Testis (tissue), 3 donors: ENCODE results near the gene MRGPRD. TPM values are rescaled to one million over a fixed set of nuclear protein-coding genes. Genes with fewer than 3 reads are reported as not detected.

Source experiments
- DNase-seq: peaks from one replicate; pipeline ENCODE4 v3.0.0-alpha.2; 2019
- H3K27ac ChIP-seq, 2 donors: fragments of 200-600 bp; sonication (generic); one replicate each; pipeline ENCODE4 v1.5.1; 2019
- H3K27me3 ChIP-seq: fragments of 200-600 bp; sonication (generic); one replicate; pipeline ENCODE4 v1.5.1; 2019
- H3K36me3 ChIP-seq: fragments of 200-600 bp; sonication (generic); one replicate; pipeline ENCODE4 v1.5.1; 2017; ENCODE audit warnings: low read depth; ENCODE audit errors: missing control alignments
- H3K4me1 ChIP-seq: fragments of 200-600 bp; sonication (generic); one replicate; pipeline ENCODE4 v1.5.1; 2019
- H3K4me3 ChIP-seq, 2 donors: fragments of 200-600 bp; sonication (generic); one replicate each; pipeline ENCODE4 v1.5.1; 2017 to 2019
- H3K9me3 ChIP-seq: fragments of 200-600 bp; sonication (generic); one replicate; pipeline ENCODE4 v1.5.1; 2017
- CTCF ChIP-seq, 3 experiments: fragments of 450-650 bp in 2 of 3; fragments of 200-600 bp in 1 of 3; sonication (generic) in 1 of 3; IDR thresholded peaks; one replicate each; pipeline ENCODE4 v1.5.1; 2016 to 2019; ENCODE audit warnings: antibody characterized with exemption in 3 of 3, mild to moderate bottlenecking in 2 of 3, moderate library complexity in 1 of 3
- POLR2A ChIP-seq: fragments of 450-650 bp; IDR thresholded peaks from one replicate; pipeline ENCODE4 v1.6.1; 2017; ENCODE audit warnings: antibody characterized with exemption, mild to moderate bottlenecking, moderate library complexity
- WGBS, 2 donors: methylation state at CpG; one replicate each; pipeline ENCODE4 v1.1.5; 2018; 5-methylcytosine and 5-hydroxymethylcytosine counted together
- intact Hi-C: fragments of 100-400 bp; cut with DNase I; formaldehyde crosslinking; loops from one replicate; pipeline ENCODE4 v1.15.1; 2023; ENCODE audit warnings: low total_unique reads
- polyA plus RNA-seq: library from polyadenylated mRNA; stranded (reverse); fragments of 350-450 nt; fragmentation: Illumina TruSeq; extraction: RNeasy Lipid Tissue Mini Kit (QIAGEN cat#74804); gene quantifications from one replicate; pipeline ENCODE4 v1.2.3, GENCODE V29; 2014; ENCODE audit warnings: low read depth, low replicate concordance; ENCODE audit not compliant: insufficient read depth
- total RNA-seq, 2 donors: library from RNA; depleted of rRNA; stranded (reverse); fragments of >200 nt; gene quantifications; one replicate each; pipeline ENCODE4 v1.2.3, GENCODE V29; 2016

The MRGPRD gene
- total and polyA plus RNA-seq, 3 donors from 2014 or later, result not detected

GRCh38 chr11:68983801-68984200 is 3.0 kb upstream of the MRGPRD start:
- H3K4me1 ChIP-seq, result no peaks in the 10 kb centered on the region
- 78 to 87% methylated on average over 6 of the region's 6 CpGs for WGBS, 2 donors
- H3K9me3 ChIP-seq, result no peaks in the 10 kb centered on the region
- no peaks in the 10 kb centered on the region for H3K36me3 ChIP-seq
- no peak overlapping the region for H3K4me3 ChIP-seq
- no peak overlapping the region for H3K27ac ChIP-seq
- DNase-seq, result no peak
- intact Hi-C loops, result no loop called here
- no peaks in the 10 kb centered on the region for H3K27me3 ChIP-seq
- no peak for TF ChIP-seq POLR2A
- no peak for TF ChIP-seq CTCF (IDR thresholded peaks at IDR 0.05)

GRCh38 chr11:68982134-68982533 is 1.3 kb upstream of the MRGPRD start:
- Histone ChIP-seq H3K27ac (no peak overlapping the region), H3K4me1 (peaks cover 10% of the 10 kb centered on the region), H3K27me3 (no peaks in the 10 kb centered on the region), H3K9me3 (no peaks in the 10 kb centered on the region), H3K4me3 (no peak overlapping the region), H3K36me3 (no peaks in the 10 kb centered on the region)
- no peak for DNase-seq
- intact Hi-C loops, result no loop called here
- no peak for TF ChIP-seq CTCF (IDR thresholded peaks at IDR 0.05)
- no peak for TF ChIP-seq POLR2A
- 90 to 95% methylated on average over 2 of the region's 2 CpGs for WGBS, 2 donors

- Histone ChIP-seq H3K27ac (no peak overlapping the region), H3K27me3 (no peaks in the 10 kb centered on the region), H3K9me3 (no peaks in the 10 kb centered on the region), H3K4me3 (no peak overlapping the region), H3K4me1 (peaks cover 18% of the 10 kb centered on the region), H3K36me3 (no peaks in the 10 kb centered on the region)
- DNase-seq, result no peak
- TF ChIP-seq CTCF (IDR thresholded peaks at IDR 0.05), result no peak
- no peak for TF ChIP-seq POLR2A
- WGBS, 2 donors, result 88 to 91% methylated on average over 16 to 33 of the region's 33 CpGs
- intact Hi-C loops, result no loop called here
Measured at GRCh38 chr11:68979931-68980775, 633 bp downstream of the MRGPRD start.

GRCh38 chr11:68978931-68979594 is 1.7 kb downstream of the MRGPRD start:
- WGBS, 2 donors, result 62 to 64% methylated on average over 9 to 15 of the region's 15 CpGs
- Histone ChIP-seq H3K27ac (peak overlapping the region; percentile 4 to 48), H3K4me3 (no peak overlapping the region), H3K9me3 (no peaks in the 10 kb centered on the region), H3K4me1 (peaks cover 18% of the 10 kb centered on the region), H3K36me3 (no peaks in the 10 kb centered on the region), H3K27me3 (no peaks in the 10 kb centered on the region)
- peak; percentile 30 for DNase-seq
- intact Hi-C loops, result no loop called here
- TF ChIP-seq CTCF (IDR thresholded peaks at IDR 0.05) (no peak), POLR2A (no peak)
